OCI-LY1 (cell line): Measurements from ENCODE around the gene ACAP2.

Experiments used
- H2AFZ ChIP-seq: fragments of 200-600 bp; sonication (generic), shearing (Covaris generic); 2 replicates; pipeline ENCODE4 v1.6.0; 2014; ENCODE audit warnings: antibody characterized with exemption, mild to moderate bottlenecking, low read length
- H3F3A ChIP-seq: fragments of 200-600 bp; sonication (generic), shearing (Covaris generic); 2 replicates; pipeline ENCODE4 v1.6.0; 2014; ENCODE audit warnings: mild to moderate bottlenecking, antibody characterized with exemption, low read length, moderate library complexity; ENCODE audit not compliant: insufficient read depth
- H3K27ac ChIP-seq: fragments of 200-600 bp; sonication (generic); 2 replicates; pipeline ENCODE4 v1.5.1; 2014; ENCODE audit warnings: low read length, mixed run types, mild to moderate bottlenecking, low read depth; ENCODE audit not compliant: poor library complexity, severe bottlenecking
- H3K27me3 ChIP-seq: fragments of 200-600 bp; sonication (generic); 2 replicates; pipeline ENCODE4 v1.6.0; 2014; ENCODE audit warnings: antibody characterized with exemption, mild to moderate bottlenecking, low read length, moderate library complexity; ENCODE audit not compliant: insufficient read depth
- H3K36me3 ChIP-seq: fragments of 200-600 bp; sonication (generic); 2 replicates; pipeline ENCODE4 v1.6.1; 2014; ENCODE audit warnings: mild to moderate bottlenecking, antibody characterized with exemption, low read length, moderate library complexity, mixed read lengths; ENCODE audit not compliant: insufficient read depth
- H3K4me1 ChIP-seq: fragments of 200-600 bp; sonication (generic); 2 replicates; pipeline ENCODE4 v1.5.1; 2014; ENCODE audit warnings: mild to moderate bottlenecking, low read length, moderate library complexity; ENCODE audit not compliant: insufficient read depth, severe bottlenecking
- H3K4me2 ChIP-seq: fragments of 200-600 bp; sonication (generic), shearing (Covaris generic); 2 replicates; pipeline ENCODE4 v1.6.1; 2014; ENCODE audit warnings: low read length
- H3K4me3 ChIP-seq: fragments of 200-600 bp; sonication (generic); 2 replicates; pipeline ENCODE4 v1.5.1; 2014; ENCODE audit warnings: low read length, low read depth, mild to moderate bottlenecking, mixed read lengths; ENCODE audit not compliant: poor library complexity, severe bottlenecking
- H3K79me2 ChIP-seq: fragments of 200-600 bp; shearing (Covaris generic); 2 replicates; pipeline ENCODE4 v1.6.1; 2016; ENCODE audit warnings: mixed run types, low read length, mixed read lengths; ENCODE audit not compliant: insufficient read depth
- H3K9ac ChIP-seq: fragments of 200-600 bp; sonication (generic), shearing (Covaris generic); 2 replicates; pipeline ENCODE4 v1.6.1; 2014; ENCODE audit warnings: mild to moderate bottlenecking, low read length, mixed read lengths
- H3K9me2 ChIP-seq: fragments of 200-600 bp; sonication (generic), shearing (Covaris generic); 2 replicates; pipeline ENCODE4 v1.6.1; 2014; ENCODE audit warnings: low read depth, mild to moderate bottlenecking, low read length, mixed read lengths
- H3K9me3 ChIP-seq: fragments of 200-600 bp; shearing (Covaris generic); 2 replicates; pipeline ENCODE4 v1.6.1; 2014; ENCODE audit warnings: low read length, mixed read lengths
- H4K20me1 ChIP-seq: fragments of 200-600 bp; sonication (generic), shearing (Covaris generic); 2 replicates; pipeline ENCODE4 v1.6.0; 2016; ENCODE audit warnings: mild to moderate bottlenecking, low read length; ENCODE audit not compliant: insufficient read depth
- EZH2 ChIP-seq: fragments of 200-600 bp; sonication (generic), shearing (Covaris generic); IDR thresholded peaks from 2 replicates; pipeline ENCODE4 v1.8.0; 2017; ENCODE audit warnings: borderline replicate concordance, mixed run types, mild to moderate bottlenecking, antibody characterized with exemption, low read length, moderate library complexity, mixed read lengths
- TF ChIP-seq, protein P1 (sequence below): fragments of 200-600 bp; sonication (generic), shearing (Covaris generic); IDR thresholded peaks from 2 replicates; pipeline ENCODE4 v1.5.1; 2017; ENCODE audit warnings: mild to moderate bottlenecking, antibody characterized with exemption, low read length, moderate library complexity, mixed read lengths

Gene ACAP2

DNA sequence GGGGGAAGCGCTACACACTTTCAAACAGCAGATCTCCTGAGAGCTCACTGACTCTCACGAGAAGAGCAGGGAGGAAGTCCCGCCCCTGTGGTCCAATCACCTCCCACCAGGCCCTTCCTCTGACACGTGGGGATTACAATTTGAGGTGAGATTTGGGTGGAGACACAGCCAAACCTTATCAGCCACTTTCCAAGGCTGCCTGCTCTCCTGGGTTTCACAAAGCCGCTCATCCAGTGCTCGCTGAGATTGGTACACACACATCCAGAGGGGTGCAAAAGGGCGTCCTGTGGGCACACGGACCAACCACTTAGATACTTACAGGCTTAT lies 195.0 kb downstream of the ACAP2 start:
- Histone ChIP-seq H3K36me3 (no peaks in the 10 kb centered on the region; the same call in 1 of the 2 replicates), H3K4me3 (no peak overlapping the region), H3F3A (no peaks in the 10 kb centered on the region), H3K4me1 (no peaks in the 10 kb centered on the region), H3K4me2 (no peak overlapping the region), H3K9ac (no peak overlapping the region), H3K27ac (no peak overlapping the region), H2AFZ (no peak overlapping the region), H3K9me3 (peaks cover 2% of the 10 kb centered on the region; the same call in 1 of the 2 replicates), H4K20me1 (no peaks in the 10 kb centered on the region), H3K79me2 (no peaks in the 10 kb centered on the region), H3K9me2 (no peaks in the 10 kb centered on the region), H3K27me3 (peaks cover 6% of the 10 kb centered on the region; the same call in 1 of the 2 replicates)
- TF ChIP-seq, protein P1, sequence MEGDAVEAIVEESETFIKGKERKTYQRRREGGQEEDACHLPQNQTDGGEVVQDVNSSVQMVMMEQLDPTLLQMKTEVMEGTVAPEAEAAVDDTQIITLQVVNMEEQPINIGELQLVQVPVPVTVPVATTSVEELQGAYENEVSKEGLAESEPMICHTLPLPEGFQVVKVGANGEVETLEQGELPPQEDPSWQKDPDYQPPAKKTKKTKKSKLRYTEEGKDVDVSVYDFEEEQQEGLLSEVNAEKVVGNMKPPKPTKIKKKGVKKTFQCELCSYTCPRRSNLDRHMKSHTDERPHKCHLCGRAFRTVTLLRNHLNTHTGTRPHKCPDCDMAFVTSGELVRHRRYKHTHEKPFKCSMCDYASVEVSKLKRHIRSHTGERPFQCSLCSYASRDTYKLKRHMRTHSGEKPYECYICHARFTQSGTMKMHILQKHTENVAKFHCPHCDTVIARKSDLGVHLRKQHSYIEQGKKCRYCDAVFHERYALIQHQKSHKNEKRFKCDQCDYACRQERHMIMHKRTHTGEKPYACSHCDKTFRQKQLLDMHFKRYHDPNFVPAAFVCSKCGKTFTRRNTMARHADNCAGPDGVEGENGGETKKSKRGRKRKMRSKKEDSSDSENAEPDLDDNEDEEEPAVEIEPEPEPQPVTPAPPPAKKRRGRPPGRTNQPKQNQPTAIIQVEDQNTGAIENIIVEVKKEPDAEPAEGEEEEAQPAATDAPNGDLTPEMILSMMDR: no peak
- no peak for TF ChIP-seq EZH2

DNA sequence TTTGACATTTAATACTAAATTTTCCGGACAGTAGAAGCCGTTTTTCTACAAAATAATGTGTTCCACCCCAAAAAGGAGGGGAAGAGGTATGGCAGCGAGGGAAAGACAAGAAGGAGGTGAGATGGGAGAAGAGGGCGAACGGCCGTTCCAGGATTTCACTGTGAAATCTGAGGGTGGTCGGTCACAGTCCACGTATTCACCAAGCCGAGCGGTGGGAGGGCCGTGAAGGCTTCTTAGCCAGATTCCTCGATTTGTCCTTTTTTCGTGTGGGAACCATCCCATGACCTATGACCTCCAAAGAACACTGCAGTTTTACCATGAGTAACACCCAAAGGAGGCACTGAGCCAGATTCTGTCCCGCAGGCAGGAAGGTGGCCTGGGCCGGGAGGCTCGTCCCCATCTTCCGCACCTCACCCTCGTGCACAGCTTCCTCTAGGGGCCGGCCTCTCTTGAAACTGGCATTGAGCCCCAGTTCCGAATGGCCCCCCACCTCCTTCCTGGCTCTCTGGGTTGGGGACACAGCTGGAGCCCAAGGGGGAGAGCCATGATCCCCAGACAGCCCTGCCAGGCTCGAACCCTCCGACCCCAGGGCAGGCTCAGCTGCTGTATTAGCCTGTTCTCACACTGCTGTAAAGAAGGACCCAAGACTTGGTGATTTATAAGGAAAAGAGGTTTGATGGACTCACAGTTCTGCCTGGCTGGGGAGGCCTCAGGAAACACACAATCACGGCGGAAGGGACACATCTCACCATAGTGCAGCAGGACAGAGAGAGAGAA lies 195.5 kb downstream of the ACAP2 start:
- no peaks in the 10 kb centered on the region; the same call in 1 of the 2 replicates for H3K36me3 ChIP-seq
- no peaks in the 10 kb centered on the region for H4K20me1 ChIP-seq
- no peaks in the 10 kb centered on the region for H3K4me1 ChIP-seq
- H3K27ac ChIP-seq: no peak overlapping the region
- no peak for TF ChIP-seq EZH2
- TF ChIP-seq, protein P1: no peak
- no peaks in the 10 kb centered on the region for H3F3A ChIP-seq
- H3K27me3 ChIP-seq: peaks cover 6% of the 10 kb centered on the region; the same call in 1 of the 2 replicates
- H3K79me2 ChIP-seq: no peaks in the 10 kb centered on the region
- H3K4me2 ChIP-seq: no peak overlapping the region
- no peak overlapping the region for H3K4me3 ChIP-seq
- H3K9me2 ChIP-seq: no peaks in the 10 kb centered on the region
- peaks cover 2% of the 10 kb centered on the region; the same call in 1 of the 2 replicates for H3K9me3 ChIP-seq
- no peak overlapping the region for H3K9ac ChIP-seq
- H2AFZ ChIP-seq: no peak overlapping the region

DNA sequence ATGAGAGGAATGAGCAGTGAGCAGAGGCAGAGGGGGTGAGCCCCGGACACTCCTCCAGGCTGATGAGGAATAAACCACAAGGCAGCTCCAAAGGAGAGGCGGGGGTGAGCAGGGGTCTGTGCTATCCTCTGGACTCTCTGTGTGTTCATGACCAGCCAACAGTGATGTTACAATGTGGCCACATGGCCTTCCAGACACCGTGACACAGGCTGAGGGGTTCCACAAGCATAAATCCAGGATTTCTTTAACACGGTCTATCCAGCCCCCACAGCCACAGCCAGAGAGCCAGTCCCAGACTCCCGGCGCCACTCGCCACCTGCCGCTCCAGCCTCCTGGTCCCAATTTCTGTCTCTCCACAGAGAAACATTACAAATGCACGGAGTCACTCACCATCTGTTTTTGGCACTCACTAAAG lies 196.2 kb downstream of the ACAP2 start:
- Histone ChIP-seq H3K79me2 (no peaks in the 10 kb centered on the region), H3K9ac (no peak overlapping the region), H3K9me2 (no peaks in the 10 kb centered on the region), H3K4me2 (no peak overlapping the region), H3K9me3 (peaks cover 2% of the 10 kb centered on the region; the same call in 1 of the 2 replicates), H3K4me1 (no peaks in the 10 kb centered on the region), H4K20me1 (no peaks in the 10 kb centered on the region), H2AFZ (no peak overlapping the region), H3K27ac (no peak overlapping the region), H3K27me3 (peaks cover 6% of the 10 kb centered on the region; the same call in 1 of the 2 replicates), H3K36me3 (no peaks in the 10 kb centered on the region; the same call in 1 of the 2 replicates), H3F3A (no peaks in the 10 kb centered on the region), H3K4me3 (no peak overlapping the region)
- TF ChIP-seq, protein P1: no peak
- no peak for TF ChIP-seq EZH2
